T1000 (cell line): ENCODE measurements around the gene LGMN.
A peak's percentile ranks its signal among the peaks of the same experiment; 100 is the strongest.
"Not testable (repeated sequence)": the region's sequence is repeated elsewhere in the genome, so short reads cannot be mapped to it uniquely, and the experiment has no call there.

Experiments used
- DNase-seq: peaks from one replicate; lab custom pipeline; 2025; ENCODE audit warnings: mixed read lengths; lab: John Stamatoyannopoulos, UW

LGMN gene

DNA sequence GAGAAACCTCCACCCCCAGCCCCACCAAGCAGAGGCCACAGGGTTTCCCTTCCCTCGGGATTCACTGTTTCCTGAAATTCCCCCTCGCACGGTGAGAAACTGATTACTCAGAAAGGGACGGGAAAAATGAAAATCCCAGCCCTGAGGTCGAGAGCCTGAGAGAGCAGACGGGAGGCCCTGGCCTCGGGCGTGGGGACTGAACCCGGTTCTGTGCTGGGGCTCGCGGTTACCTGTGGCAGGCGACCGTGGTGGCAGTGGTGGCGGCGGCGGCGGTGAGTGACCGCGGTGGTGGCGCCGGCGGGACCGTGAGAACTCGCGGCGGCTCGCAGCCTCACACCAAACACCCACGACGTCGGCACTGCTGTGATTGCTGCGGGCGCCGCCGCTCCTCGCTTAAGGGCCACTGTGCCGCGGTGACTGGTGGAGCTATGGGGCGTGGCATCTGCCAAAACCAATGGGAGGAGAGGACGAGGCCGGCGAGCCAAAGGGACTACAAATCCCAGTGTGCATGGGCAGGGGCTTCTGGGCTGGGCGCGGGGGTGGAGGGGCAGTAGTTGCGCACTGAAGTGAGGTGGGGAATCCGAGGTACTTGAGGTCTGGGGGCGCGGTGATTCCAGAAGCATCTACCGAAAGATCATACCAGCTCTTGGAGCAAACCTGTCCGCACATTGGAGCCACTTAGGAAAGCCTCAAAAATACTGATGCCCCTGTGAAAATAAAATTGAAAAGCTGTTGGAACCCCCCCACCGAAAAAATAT lies at the start of gene LGMN:
TSS of gene LGMN (minus strand) at position 369 of the 758 bp plus-strand sequence. CDS start 15,841 bp downstream, outside the sequence.
- DNase-seq, result peak; percentile 70

- no peak for DNase-seq
Observed at GRCh38 chr14:92794961-92795360, 46.5 kb upstream of the LGMN start.

- DNase-seq, result no peak
Observed at GRCh38 chr14:92794547-92794941, 46.1 kb upstream of the LGMN start.

DNA sequence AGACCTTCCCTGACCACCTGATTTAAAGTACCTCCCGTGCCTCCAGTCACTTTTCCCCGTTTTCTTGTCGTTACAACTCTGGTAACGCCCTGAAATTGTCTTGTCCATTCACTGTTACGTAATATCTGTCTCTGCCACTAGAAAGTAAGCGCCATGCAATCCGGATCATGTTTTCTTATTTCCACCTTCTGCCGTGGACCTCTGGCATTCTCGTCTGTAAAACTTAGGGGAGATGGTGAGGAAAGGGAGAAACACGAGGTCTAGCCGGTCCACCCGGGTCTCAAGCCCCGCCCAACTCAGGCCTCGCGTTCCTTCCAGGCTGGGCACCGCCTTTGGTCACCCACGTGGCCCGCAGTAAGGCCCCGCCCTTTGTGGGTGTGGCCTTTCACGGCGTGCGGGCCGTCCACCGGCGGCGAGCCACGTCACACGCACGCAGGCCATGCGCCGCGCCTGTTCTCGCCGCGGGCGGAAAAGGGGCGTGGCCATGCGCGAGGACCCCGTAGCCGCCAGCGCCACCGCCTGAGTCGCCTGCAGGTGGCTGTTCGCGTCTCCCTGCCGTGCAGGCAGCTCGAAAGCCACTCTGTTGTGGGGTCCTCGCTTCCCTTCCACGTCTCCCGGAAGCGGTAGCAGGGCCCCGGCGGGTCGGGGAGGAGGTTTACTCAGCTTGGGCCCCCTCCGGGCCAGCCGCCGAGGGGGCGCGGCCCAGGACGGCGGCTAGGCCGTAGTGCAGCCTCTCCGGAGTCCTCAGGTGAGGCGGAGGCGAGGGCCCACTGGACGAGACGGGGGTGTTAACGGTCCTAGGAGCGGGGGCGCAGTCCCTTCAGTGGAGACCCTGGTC lies 45.5 kb upstream of the LGMN start, which contains the start of gene GOLGA5:
TSS of gene GOLGA5 (plus strand) at position 597 of the 838 bp plus-strand sequence. CDS start 3,133 bp downstream, outside the sequence.
- DNase-seq, result peak; percentile 98

DNA sequence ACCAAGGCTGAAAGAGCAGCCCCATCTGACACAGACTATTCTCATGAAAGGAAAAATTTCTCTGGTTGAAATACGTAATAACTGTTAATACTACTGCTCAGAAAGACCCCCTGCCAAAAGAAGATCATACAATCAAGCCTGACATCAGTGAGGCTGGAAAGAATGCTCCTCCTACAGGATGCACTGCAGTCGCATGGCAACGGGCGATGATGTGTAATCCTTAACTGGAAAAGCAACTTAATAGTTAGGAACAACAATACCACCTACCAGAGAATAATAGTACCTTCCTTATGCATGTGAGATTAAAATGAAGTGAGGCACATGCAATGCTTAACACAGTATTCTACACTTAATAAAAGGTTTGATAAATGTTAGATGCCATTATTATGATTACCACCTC lies 44.5 kb upstream of the LGMN start:
- DNase-seq, result no peak

DNA sequence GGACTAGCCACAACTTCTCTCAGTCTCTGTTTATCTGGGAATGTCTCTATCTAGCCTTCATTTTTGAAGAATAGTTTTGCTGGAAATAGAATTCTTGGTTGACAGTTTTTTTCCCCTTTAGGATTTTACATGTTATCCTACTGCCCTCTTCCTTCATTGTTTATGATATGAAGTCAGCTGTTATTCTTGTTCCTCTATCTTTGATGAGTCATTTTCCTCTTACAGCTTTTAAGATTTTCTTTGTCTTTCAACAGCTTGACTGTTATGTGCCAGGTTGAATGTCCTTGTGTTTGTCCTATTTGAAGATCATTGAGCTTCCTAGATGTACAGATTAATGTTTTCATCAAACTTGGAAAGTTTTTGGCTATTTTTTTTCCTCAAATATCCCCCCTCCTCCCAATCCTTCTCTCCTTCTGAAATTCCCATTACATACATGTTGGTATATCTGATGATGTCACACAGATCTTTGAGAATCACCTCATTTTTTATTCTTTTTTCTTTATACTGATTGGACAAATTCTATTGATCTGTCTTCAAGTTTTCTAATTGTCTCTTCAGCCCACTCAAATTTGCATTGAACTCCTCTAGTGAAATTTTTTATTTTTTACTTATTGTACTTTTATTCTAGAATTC lies 41.1 kb upstream of the LGMN start:
- DNase-seq, result no peak

GRCh38 chr14:92787554-92787953 lies 39.1 kb upstream of the LGMN start:
- DNase-seq, result no peak

- DNase-seq, result no peak
Observed at GRCh38 chr14:92786427-92786756, 38.0 kb upstream of the LGMN start.

DNA sequence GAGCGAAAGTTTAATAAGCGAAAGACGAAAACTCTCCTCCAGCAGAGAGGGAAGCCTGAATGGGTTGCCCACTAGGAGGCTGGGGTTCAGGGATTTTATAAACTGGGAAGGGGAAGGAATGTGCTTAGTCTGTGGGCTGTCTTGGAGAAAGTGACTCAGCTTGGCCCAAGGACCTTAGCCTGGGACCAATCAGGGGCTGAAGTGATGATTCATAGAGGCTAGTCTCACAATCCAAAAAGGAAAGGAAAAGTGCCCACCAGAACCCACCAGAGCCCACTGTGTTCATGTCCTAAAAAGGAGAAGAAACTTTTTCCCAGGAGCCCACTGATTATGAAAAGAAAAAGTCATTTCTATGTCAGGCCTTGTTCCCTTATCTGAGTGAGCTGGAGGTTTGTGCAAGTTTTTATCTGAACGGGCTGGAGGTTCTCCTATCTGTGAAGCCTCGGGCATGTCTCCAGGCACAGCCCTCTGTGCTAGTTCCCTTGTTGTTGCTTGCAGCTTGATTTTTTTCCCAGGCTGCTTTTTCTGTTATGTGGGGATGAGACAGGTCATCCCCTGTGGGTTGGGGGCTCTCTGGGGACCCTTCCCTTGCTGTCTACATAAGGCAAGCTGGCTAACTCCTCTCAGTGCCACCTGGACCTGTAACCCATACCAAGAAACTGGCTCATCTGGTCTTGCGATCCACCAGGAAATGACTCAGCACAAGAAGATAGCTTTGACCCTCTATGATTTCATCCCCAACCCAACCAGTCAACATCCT lies 37.4 kb upstream of the LGMN start:
- DNase-seq, result peak; percentile 31

DNA sequence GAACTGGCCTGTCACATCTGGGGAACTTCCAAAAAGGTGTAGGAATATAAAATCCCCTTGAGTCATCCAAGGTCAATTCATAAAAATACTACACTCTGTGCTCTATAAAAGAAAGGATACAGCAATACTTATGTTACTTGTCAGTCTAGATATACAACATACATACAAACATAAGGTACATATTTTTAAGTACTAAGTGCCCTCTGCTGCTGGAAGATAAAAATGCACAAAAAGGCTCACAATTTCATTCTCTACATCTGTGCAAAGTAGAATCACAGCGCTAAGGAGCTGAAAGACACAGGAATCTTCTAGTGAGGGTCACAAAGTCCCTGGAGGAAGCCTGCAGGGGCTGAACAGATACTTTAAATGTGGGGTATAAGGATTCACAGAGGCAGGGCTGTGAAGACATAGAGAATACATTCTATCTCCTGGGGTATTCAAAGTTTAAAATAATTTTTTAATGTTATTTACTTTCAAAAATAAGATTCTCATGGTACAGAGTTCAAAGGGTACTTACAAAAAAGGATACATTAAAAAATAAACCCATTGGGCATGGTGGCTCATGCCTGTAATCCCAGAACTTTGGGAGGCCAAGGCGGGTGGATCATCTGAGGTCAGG lies 35.5 kb upstream of the LGMN start:
- DNase-seq, result no peak

- no peak for DNase-seq
Observed at GRCh38 chr14:92781350-92781749, 32.9 kb upstream of the LGMN start.

DNA sequence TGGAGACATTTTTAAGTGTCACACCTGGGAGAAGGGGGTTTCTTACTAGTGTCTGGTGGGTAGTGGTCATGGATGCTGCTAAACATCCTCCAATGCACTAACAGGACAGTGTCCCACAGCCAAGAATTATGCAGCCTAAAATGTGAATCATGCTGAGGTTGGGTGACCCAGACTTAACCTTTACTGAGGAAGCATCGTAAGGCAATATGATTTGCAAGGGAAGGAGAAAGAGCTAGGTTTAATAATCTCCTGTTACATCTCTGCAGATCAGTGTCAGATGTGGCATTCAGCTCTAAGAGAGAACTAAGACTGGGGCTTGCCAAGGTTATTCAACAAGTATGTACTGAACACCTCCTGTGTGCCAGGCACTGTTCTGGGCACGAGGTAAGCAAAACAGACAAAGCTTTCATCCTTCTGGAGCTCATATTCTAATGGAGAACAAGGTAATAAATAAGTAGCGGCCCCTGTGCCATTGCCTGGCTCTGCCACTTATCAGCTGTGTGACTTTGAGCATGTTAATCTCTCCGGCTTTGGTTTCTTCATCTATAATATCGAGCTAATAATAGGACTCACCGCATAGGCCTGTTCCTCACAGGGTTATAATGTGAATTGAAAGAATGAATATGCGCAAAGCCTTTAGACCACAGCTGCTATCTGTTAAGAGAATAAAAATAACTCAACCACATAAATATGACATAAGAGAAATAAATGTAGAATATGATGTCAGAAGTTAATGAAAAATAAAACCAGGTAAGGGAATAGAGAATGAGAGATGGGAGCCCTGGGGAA lies 32.2 kb upstream of the LGMN start:
- no peak for DNase-seq

- not testable (repeated sequence) for DNase-seq
Observed at GRCh38 chr14:92778868-92779565, 30.6 kb upstream of the LGMN start.

DNA sequence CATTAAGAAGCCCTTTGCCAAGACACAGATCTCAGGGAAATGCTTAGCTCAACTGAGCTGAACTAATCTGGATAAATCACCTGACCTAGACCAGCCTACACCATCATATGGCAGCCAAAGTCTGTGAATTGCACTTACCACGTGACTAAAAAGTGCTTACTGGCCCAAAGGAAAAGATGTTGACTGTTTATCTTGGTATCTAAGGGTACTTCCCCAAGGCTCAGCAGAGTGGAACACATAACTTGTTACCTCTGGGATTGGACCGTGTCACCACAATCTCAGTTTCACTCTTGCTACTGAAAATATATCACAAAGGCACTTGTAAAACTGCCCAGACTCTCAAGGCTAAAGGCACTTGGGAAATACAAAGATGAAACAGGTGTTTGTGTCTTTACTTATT lies 26.9 kb upstream of the LGMN start:
- DNase-seq, result not testable (repeated sequence)

- no peak for DNase-seq
Observed at GRCh38 chr14:92774572-92774971, 26.1 kb upstream of the LGMN start.

DNA sequence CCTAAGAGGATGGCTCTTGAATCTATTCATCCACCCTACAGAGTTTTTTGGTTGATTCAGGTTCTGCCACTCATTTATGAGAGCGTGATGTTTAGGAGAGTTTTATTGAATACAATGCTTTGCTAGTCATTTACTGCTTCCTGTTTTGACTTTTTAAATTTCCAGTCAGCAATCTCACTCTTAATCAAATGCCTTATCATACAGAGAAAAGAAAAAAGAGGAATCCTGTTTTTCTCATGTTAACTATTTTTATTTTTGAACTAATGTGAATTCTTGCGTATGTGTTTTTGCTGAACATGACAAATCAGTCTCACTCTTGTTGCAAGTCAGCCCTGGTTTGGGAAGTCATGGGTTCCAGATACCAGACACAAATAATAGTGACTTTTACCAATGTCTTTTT lies 22.1 kb upstream of the LGMN start:
- DNase-seq, result no peak

- no peak for DNase-seq
Observed at GRCh38 chr14:92768795-92769194, 20.4 kb upstream of the LGMN start.

DNA sequence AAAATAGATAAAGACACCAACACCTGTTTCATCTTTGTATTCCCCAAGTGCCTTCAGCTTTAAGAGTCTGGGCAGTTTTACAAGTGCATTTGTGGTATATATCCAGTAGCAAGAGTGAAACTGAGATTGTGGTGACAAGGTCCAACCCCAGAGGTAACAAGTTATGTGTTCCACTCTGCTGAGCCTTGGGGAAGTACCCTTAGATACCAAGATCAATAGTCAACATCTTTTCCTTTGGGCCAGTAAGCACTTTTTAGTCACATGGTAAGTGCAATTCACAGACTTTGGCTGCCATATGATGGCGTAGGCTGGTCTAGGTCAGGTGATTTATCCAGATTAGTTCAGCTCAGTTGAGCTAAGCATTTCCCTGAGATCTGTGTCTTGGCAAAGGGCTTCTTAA lies 19.8 kb upstream of the LGMN start:
- DNase-seq, result not testable (repeated sequence)

- not testable (repeated sequence) for DNase-seq
Observed at GRCh38 chr14:92763666-92764631, 15.5 kb upstream of the LGMN start.
